IPS DF 6.9 (cell line): Measurements from ENCODE around the gene PPP1R15B.

ENCODE experiments used
- DNase-seq: peaks from one replicate; pipeline ENCODE4 v3.0.0-alpha.2; 2013; ENCODE audit warnings: low read depth, low spot score
- H3K27ac ChIP-seq: one replicate; pipeline ENCODE4 v1.5.1; 2013; ENCODE audit warnings: low read length, control low read depth
- H3K27me3 ChIP-seq: 2 replicates; pipeline ENCODE4 v1.6.1; 2013; ENCODE audit warnings: mild to moderate bottlenecking, low read length; ENCODE audit not compliant: control insufficient read depth, insufficient read depth
- H3K36me3 ChIP-seq: 2 replicates; pipeline ENCODE4 v1.6.1; 2013; ENCODE audit warnings: low read length; ENCODE audit not compliant: control insufficient read depth, insufficient read depth
- H3K4me1 ChIP-seq: 2 replicates; pipeline ENCODE4 v1.6.1; 2013; ENCODE audit warnings: low read length; ENCODE audit not compliant: control insufficient read depth, insufficient read depth
- H3K4me3 ChIP-seq: 2 replicates; pipeline ENCODE4 v1.5.1; 2013; ENCODE audit warnings: mild to moderate bottlenecking, low read length
- H3K9me3 ChIP-seq: 2 replicates; pipeline ENCODE4 v1.6.1; 2013; ENCODE audit warnings: low read length, inconsistent platforms; ENCODE audit not compliant: control insufficient read depth, insufficient read depth
- whole genome bisulfite sequencing: extraction: QIAGEN DNeasy Blood & Tissue Kit; methylation state at CpG from one replicate; pipeline ENCODE4 v1.1.7; 2013; ENCODE audit warnings: mixed read lengths, missing lambda C conversion rate; ENCODE audit not compliant: insufficient read length, insufficient coverage; 5-methylcytosine and 5-hydroxymethylcytosine counted together

The PPP1R15B gene

DNA sequence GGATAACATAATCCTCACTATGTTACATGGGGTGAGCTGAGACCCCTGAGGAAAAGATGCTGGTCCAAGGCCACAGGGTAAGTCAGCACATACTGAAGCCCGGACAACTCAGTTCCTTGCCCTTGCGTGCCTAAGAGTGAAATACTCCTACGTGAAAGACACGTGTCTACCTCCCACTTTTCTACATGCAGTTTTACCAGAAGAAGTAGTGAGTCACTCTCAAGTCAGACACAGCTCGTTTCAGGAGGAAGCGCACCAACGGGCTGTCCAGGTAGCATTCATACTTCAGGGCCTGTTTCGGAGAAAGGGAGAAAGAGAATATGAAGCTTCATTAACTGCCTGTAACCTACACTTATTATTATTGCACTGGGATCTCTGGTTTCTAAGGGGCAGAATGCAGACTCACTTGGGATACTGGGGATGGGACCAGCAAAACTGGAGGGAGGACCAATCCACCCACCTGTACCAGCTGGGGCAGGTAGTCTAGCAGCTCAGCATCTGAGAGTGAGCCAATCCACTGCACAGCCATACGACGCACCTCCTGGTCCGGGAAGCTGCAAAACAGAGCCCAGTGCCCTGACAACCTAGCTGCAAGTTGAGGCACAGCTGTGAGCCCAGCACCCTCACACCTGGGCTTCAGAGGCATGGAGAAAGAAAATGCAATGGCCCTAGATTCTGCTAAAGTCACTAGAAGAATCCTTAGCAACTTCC lies 32.4 kb upstream of the PPP1R15B start:
- WGBS = no CpG with 5 or more reads among the region's 11 CpGs
- Histone ChIP-seq H3K36me3 (peaks cover 7% of the 10 kb centered on the region; the same call in 1 of the 2 replicates), H3K27ac (no peak overlapping the region), H3K9me3 (no peaks in the 10 kb centered on the region), H3K4me1 (peaks cover 5% of the 10 kb centered on the region; the same call in 1 of the 2 replicates), H3K4me3 (no peak overlapping the region), H3K27me3 (no peaks in the 10 kb centered on the region)
- DNase-seq = no peak

GRCh38 chr1:204443260-204443619 lies 31.6 kb upstream of the PPP1R15B start:
- WGBS = no CpG with 5 or more reads among the region's 8 CpGs
- H3K4me1 ChIP-seq = peaks cover 5% of the 10 kb centered on the region; the same call in 1 of the 2 replicates
- H3K27me3 ChIP-seq = no peaks in the 10 kb centered on the region
- peaks cover 9% of the 10 kb centered on the region; the same call in 1 of the 2 replicates for H3K36me3 ChIP-seq
- H3K27ac ChIP-seq = no peak overlapping the region
- no peak for DNase-seq
- no peaks in the 10 kb centered on the region for H3K9me3 ChIP-seq
- no peak overlapping the region for H3K4me3 ChIP-seq

- DNase-seq = no peak
Observed at GRCh38 chr1:204442376-204443259, 31.0 kb upstream of the PPP1R15B start.

GRCh38 chr1:204441558-204441957 lies 29.9 kb upstream of the PPP1R15B start:
- no peak overlapping the region for H3K27ac ChIP-seq
- H3K4me3 ChIP-seq = no peak overlapping the region
- no peaks in the 10 kb centered on the region for H3K27me3 ChIP-seq
- WGBS = no CpG with 5 or more reads among the region's 6 CpGs
- H3K4me1 ChIP-seq = peaks cover under 1% of the 10 kb centered on the region; the same call in 1 of the 2 replicates
- H3K36me3 ChIP-seq = peaks cover 9% of the 10 kb centered on the region; the same call in 1 of the 2 replicates
- DNase-seq = no peak
- H3K9me3 ChIP-seq = no peaks in the 10 kb centered on the region

More at GRCh38 chr1:204442376-204443259, 31.0 kb upstream of the PPP1R15B start:
- Histone ChIP-seq H3K27ac (no peak overlapping the region), H3K27me3 (no peaks in the 10 kb centered on the region), H3K36me3 (peaks cover 9% of the 10 kb centered on the region; the same call in 1 of the 2 replicates), H3K9me3 (no peaks in the 10 kb centered on the region), H3K4me3 (no peak overlapping the region), H3K4me1 (peaks cover 5% of the 10 kb centered on the region; the same call in 1 of the 2 replicates)
- WGBS = no CpG with 5 or more reads among the region's 13 CpGs

GRCh38 chr1:204439621-204440375 lies 28.2 kb upstream of the PPP1R15B start:
- Histone ChIP-seq H3K9me3 (no peaks in the 10 kb centered on the region), H3K27me3 (no peaks in the 10 kb centered on the region), H3K4me1 (no peaks in the 10 kb centered on the region), H3K36me3 (peaks cover 9% of the 10 kb centered on the region; the same call in 1 of the 2 replicates), H3K27ac (no peak overlapping the region), H3K4me3 (no peak overlapping the region)
- no CpG with 5 or more reads among the region's 13 CpGs for WGBS
- DNase-seq = no peak

DNA sequence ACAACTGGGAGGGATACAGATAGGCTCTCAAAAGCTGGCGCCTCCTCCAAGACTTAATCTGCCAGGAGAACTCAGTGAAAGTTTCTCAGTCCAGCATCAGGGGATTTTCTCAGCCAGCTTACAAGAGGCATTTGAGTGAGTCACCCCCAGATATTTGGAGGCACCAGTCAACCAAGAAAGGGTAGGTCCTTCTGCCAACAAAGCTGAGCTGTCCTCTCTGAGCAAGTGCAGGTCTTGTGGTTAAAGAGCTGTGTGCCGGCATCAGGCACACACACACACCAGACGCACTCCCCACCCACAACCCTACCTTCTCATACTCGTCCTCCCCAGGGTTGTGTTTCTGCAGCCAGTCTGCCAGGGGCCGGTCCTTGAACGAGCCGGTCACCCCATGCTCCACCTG lies 27.0 kb upstream of the PPP1R15B start:
- Histone ChIP-seq H3K27me3 (no peaks in the 10 kb centered on the region), H3K9me3 (no peaks in the 10 kb centered on the region), H3K27ac (no peak overlapping the region), H3K4me1 (no peaks in the 10 kb centered on the region), H3K4me3 (no peak overlapping the region), H3K36me3 (peaks cover 15% of the 10 kb centered on the region; the same call in 1 of the 2 replicates)
- WGBS = no CpG with 5 or more reads among the region's 7 CpGs
- no peak for DNase-seq

- no CpG with 5 or more reads among the region's 8 CpGs for WGBS
- DNase-seq = no peak
- Histone ChIP-seq H3K36me3 (peaks cover 11% of the 10 kb centered on the region; the same call in 1 of the 2 replicates), H3K9me3 (no peaks in the 10 kb centered on the region), H3K27me3 (no peaks in the 10 kb centered on the region), H3K27ac (no peak overlapping the region), H3K4me1 (no peaks in the 10 kb centered on the region), H3K4me3 (no peak overlapping the region)
Observed at GRCh38 chr1:204437796-204438570, 26.4 kb upstream of the PPP1R15B start.

- H3K36me3 ChIP-seq = peaks cover 12% of the 10 kb centered on the region; the same call in 1 of the 2 replicates
- no peak overlapping the region for H3K27ac ChIP-seq
- no peak overlapping the region for H3K4me3 ChIP-seq
- H3K27me3 ChIP-seq = no peaks in the 10 kb centered on the region
- no peak for DNase-seq
- H3K9me3 ChIP-seq = no peaks in the 10 kb centered on the region
- no CpG with 5 or more reads among the region's 3 CpGs for WGBS
- no peaks in the 10 kb centered on the region for H3K4me1 ChIP-seq
Observed at GRCh38 chr1:204435872-204436271, 24.3 kb upstream of the PPP1R15B start.

- DNase-seq = no peak
- no peaks in the 10 kb centered on the region for H3K9me3 ChIP-seq
- H3K4me1 ChIP-seq = no peaks in the 10 kb centered on the region
- H3K27ac ChIP-seq = no peak overlapping the region
- no peak overlapping the region for H3K4me3 ChIP-seq
- H3K27me3 ChIP-seq = no peaks in the 10 kb centered on the region
- WGBS = no CpG with 5 or more reads among the region's 4 CpGs
- H3K36me3 ChIP-seq = peaks cover 12% of the 10 kb centered on the region; the same call in 1 of the 2 replicates
Observed at GRCh38 chr1:204435381-204435831, 23.8 kb upstream of the PPP1R15B start.
